Mesothelial cell of epicardium (in vitro differentiated cells): ENCODE measurements around the gene UTS2B. TPM values are rescaled to one million over a fixed set of nuclear protein-coding genes. Genes with fewer than 3 reads are reported as not detected.
"Not testable (repeated sequence)": the region's sequence is repeated elsewhere in the genome, so short reads cannot be mapped to it uniquely, and the experiment has no call there.

Experiments
- DNase-seq, 2 experiments: peaks; one replicate each; pipeline ENCODE4 v3.0.0; 2021; ENCODE audit warnings: low spot score in 2 of 2; ENCODE audit not compliant: unreplicated experiment in 2 of 2
- H3K27ac Mint-ChIP-seq: 2 replicates; pipeline ENCODE4 v1.8.0; 2021; ENCODE audit warnings: mixed read lengths
- H3K27me3 Mint-ChIP-seq: 2 replicates; pipeline ENCODE4 v1.8.0; 2021; ENCODE audit warnings: low read depth, mixed read lengths
- H3K36me3 Mint-ChIP-seq: 2 replicates; pipeline ENCODE4 v1.8.0; 2021; ENCODE audit warnings: mixed read lengths
- H3K4me1 Mint-ChIP-seq: 2 replicates; pipeline ENCODE4 v1.8.0; 2021; ENCODE audit warnings: mixed read lengths
- H3K4me3 Mint-ChIP-seq: 2 replicates; pipeline ENCODE4 v1.8.0; 2021; ENCODE audit warnings: mild to moderate bottlenecking, moderate library complexity, mixed read lengths
- H3K9me3 Mint-ChIP-seq: 2 replicates; pipeline ENCODE4 v1.8.0; 2021; ENCODE audit warnings: mixed read lengths
- CTCF ChIP-seq: fragments of 200-600 bp; sonication (generic); IDR thresholded peaks from one replicate; pipeline ENCODE4 v1.5.0; 2021; ENCODE audit warnings: antibody characterized with exemption; ENCODE audit not compliant: unreplicated experiment
- total RNA-seq: library from RNA; stranded (reverse); gene quantifications from 3 replicates; pipeline ENCODE4 v1.2.1, GENCODE V29; 2021

The UTS2B gene
- total RNA-seq, 1 donor from 2014 or later = 0.60 TPM

DNA sequence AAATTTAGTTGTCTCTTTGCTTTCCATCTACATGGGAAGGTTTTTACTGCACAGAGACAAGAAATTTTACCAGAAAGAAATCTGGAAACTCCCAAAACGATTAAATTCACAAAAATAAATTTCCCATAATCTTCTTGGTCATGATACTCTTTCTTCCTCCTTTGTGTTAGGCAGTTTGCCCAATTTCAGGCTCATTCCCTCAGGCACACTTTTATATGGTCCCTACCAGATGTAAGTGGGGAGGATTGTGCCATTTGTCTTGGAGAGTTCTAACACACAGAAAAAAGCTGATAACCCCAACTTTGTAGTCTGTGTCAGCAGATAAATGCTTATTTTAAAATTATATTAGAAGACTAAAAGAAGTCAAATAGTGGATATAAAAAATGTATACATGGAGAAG is 50.2 kb downstream of the UTS2B start:
- TF ChIP-seq CTCF = no peak
- H3K36me3 Mint-ChIP-seq = no peaks in the 10 kb centered on the region
- peaks cover 2% of the 10 kb centered on the region for H3K9me3 Mint-ChIP-seq
- DNase-seq = no peak
- peaks cover 24% of the 10 kb centered on the region for H3K4me1 Mint-ChIP-seq
- H3K27me3 Mint-ChIP-seq = no peaks in the 10 kb centered on the region
- peak overlapping the region; percentile 75 for H3K27ac Mint-ChIP-seq
- no peak overlapping the region for H3K4me3 Mint-ChIP-seq

- H3K4me3 Mint-ChIP-seq = no peak overlapping the region
- no peak overlapping the region for H3K27ac Mint-ChIP-seq
- DNase-seq = no peak
- TF ChIP-seq CTCF = no peak
- peaks cover 11% of the 10 kb centered on the region for H3K9me3 Mint-ChIP-seq
- H3K36me3 Mint-ChIP-seq = no peaks in the 10 kb centered on the region
- H3K27me3 Mint-ChIP-seq = no peaks in the 10 kb centered on the region
- peaks cover 14% of the 10 kb centered on the region for H3K4me1 Mint-ChIP-seq
Observed at GRCh38 chr3:191275751-191276150, 54.6 kb downstream of the UTS2B start.

- not testable (repeated sequence) for DNase-seq, H3K4me3 Mint-ChIP-seq, H3K36me3 Mint-ChIP-seq, H3K27me3 Mint-ChIP-seq, H3K27ac Mint-ChIP-seq, H3K4me1 Mint-ChIP-seq
- H3K9me3 Mint-ChIP-seq = peaks cover 11% of the 10 kb centered on the region
Observed at GRCh38 chr3:191275244-191275643, 55.1 kb downstream of the UTS2B start.

DNA sequence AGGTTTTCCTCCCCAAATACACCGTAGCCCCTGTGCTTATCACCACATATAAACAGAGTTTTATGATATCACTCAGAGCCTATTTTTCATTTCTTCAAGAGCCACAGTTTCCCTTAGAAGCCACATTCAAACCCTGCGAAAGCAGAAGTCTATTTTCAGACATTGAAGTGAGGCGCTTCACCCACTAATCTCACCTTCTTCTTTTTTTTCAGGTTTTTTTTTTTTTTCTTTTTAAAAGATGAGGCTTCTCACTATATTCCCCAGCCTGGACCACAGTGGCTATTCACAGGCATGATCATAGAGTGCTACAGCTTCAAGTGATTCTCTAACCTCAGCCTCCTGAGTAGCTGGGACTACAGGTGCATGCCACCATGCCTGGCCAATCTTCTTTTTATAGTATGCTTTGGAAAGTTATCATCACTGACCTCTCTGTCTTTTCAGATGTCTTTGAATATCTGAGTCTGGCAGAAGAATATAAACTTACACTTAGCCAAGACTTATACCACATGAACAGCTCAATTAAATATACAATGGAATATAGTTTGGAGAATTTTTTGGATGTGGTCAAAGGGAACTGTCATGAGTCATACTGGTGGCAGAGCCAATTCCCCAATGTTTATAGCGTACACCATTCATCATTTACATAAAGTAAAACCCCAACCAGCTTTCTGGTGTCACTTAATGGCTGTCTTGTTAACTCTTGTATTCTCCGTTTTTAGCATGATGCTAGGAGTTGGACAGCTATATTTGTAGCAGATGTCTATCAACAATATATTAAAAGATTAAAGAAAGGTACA is 60.8 kb downstream of the UTS2B start:
- no peaks in the 10 kb centered on the region for H3K36me3 Mint-ChIP-seq
- H3K4me1 Mint-ChIP-seq = no peaks in the 10 kb centered on the region
- no peaks in the 10 kb centered on the region for H3K27me3 Mint-ChIP-seq
- peaks cover 11% of the 10 kb centered on the region for H3K9me3 Mint-ChIP-seq
- no peak overlapping the region for H3K27ac Mint-ChIP-seq
- DNase-seq = no peak
- no peak overlapping the region for H3K4me3 Mint-ChIP-seq
- no peak for TF ChIP-seq CTCF

DNA sequence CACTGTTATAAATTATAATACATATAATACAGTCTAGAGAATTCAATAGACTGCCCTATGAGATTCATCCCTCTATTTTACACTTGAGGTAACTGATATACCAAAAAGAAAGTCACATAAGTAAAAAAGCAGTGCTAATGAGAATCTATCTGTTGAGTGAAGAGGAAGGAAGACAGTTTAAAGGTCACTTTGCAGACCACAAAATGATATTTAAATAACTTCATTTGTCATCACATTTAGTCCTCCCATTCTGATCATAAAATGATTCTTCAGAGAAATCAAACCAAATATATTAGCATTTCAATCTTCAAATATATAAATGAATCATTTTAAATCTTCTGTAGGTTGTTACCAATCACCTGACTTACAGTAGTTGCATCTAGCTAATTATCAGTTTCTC is 61.6 kb downstream of the UTS2B start:
- H3K4me1 Mint-ChIP-seq = no peaks in the 10 kb centered on the region
- no peak for TF ChIP-seq CTCF
- H3K27me3 Mint-ChIP-seq = no peaks in the 10 kb centered on the region
- no peaks in the 10 kb centered on the region for H3K36me3 Mint-ChIP-seq
- H3K4me3 Mint-ChIP-seq = no peak overlapping the region
- no peak for DNase-seq
- H3K27ac Mint-ChIP-seq = no peak overlapping the region
- H3K9me3 Mint-ChIP-seq = peaks cover 11% of the 10 kb centered on the region

DNA sequence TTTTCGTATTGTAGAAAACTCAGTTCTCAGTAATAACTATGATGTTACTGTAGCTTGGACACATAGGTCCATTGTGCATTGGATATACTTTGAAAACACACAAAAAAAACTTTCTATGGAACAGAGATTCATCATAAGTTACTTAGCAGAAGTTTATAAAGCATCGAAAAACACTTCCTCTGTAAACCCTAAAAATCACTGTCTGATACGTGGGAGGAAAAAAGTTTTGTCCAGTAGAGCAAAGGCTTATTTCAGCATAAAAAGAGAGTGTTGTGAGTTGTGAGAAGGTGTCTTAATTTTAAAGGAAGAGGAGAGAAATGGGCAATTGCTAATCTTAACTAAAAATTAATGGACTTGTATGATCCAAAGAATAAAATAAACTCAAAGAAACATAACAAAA is 66.5 kb downstream of the UTS2B start:
- TF ChIP-seq CTCF = no peak
- H3K36me3 Mint-ChIP-seq = no peaks in the 10 kb centered on the region
- H3K27me3 Mint-ChIP-seq = no peaks in the 10 kb centered on the region
- H3K27ac Mint-ChIP-seq = no peak overlapping the region
- no peaks in the 10 kb centered on the region for H3K9me3 Mint-ChIP-seq
- H3K4me3 Mint-ChIP-seq = no peak overlapping the region
- DNase-seq = no peak
- H3K4me1 Mint-ChIP-seq = peaks cover 2% of the 10 kb centered on the region
